Uterus (tissue), 2 donors: ENCODE measurements around the gene MUC5AC.

Experiments
- POLR2A ChIP-seq, 2 donors: fragments of 450-650 bp; IDR thresholded peaks; one replicate each; pipeline ENCODE4 v1.6.1; 2016; ENCODE audit warnings: antibody characterized with exemption in 2 of 2, mild to moderate bottlenecking in 1 of 2, moderate library complexity in 1 of 2
- TF ChIP-seq, protein P1 (sequence below), 4 experiments: fragments of 200-600 bp in 2 of 4; fragments of 450-650 bp in 2 of 4; sonication (generic) in 2 of 4; IDR thresholded peaks; one replicate each; pipeline ENCODE4 v1.5.1; 2016 to 2019; ENCODE audit warnings: antibody characterized with exemption in 4 of 4, mild to moderate bottlenecking in 2 of 4, moderate library complexity in 1 of 4

DNA sequence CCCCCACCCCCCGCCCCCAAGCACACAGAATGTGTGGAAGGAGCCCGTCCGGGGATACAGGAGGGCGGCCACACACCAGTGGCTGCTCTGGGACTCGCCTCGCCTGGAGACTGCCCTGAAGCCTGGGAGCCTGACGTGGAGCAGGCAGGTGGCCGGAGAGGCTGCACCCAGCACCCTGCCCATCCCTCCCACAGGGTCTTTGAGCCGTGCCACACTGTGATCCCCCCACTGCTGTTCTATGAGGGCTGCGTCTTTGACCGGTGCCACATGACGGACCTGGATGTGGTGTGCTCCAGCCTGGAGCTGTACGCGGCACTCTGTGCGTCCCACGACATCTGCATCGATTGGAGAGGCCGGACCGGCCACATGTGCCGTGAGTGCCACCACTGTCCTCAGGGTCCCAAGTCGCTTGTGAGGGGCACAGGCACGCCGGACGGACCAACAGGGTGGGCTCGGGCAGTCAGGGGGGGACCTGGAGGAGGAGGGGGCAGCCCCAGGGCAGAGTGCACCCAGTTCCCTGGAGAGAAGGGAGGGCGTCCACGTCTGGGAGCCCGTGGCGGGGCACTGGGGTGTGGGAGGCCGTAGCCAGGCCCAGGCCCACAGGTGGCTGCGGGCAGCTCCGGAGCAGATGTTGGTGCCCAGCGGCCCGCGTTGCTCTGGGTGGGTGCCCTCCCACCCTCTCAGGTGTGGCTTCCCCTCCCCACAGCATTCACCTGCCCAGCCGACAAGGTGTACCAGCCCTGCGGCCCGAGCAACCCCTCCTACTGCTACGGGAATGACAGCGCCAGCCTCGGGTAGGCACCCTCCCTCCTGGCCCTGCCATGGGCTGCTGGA is 38.1 kb downstream of the MUC5AC start:
- TF ChIP-seq, protein P1, sequence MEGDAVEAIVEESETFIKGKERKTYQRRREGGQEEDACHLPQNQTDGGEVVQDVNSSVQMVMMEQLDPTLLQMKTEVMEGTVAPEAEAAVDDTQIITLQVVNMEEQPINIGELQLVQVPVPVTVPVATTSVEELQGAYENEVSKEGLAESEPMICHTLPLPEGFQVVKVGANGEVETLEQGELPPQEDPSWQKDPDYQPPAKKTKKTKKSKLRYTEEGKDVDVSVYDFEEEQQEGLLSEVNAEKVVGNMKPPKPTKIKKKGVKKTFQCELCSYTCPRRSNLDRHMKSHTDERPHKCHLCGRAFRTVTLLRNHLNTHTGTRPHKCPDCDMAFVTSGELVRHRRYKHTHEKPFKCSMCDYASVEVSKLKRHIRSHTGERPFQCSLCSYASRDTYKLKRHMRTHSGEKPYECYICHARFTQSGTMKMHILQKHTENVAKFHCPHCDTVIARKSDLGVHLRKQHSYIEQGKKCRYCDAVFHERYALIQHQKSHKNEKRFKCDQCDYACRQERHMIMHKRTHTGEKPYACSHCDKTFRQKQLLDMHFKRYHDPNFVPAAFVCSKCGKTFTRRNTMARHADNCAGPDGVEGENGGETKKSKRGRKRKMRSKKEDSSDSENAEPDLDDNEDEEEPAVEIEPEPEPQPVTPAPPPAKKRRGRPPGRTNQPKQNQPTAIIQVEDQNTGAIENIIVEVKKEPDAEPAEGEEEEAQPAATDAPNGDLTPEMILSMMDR (IDR thresholded peaks at IDR 0.05) = no peak
- TF ChIP-seq POLR2A (IDR thresholded peaks at IDR 0.05) = no peak
